B cell (primary cell): ENCODE results near the gene FAM83G.

ENCODE experiments used
- EZH2 ChIP-seq: IDR thresholded peaks from 2 replicates; pipeline ENCODE4 v1.6.1; 2012; ENCODE audit warnings: borderline replicate concordance, low read depth, mild to moderate bottlenecking, moderate library complexity, low read length; ENCODE audit not compliant: insufficient read depth, poor library complexity, severe bottlenecking
- TF ChIP-seq, protein P1 (sequence below): fragments of 200-600 bp; IDR thresholded peaks from one replicate; pipeline ENCODE4 v1.8.0; 2022; ENCODE audit warnings: antibody characterized with exemption, mild to moderate bottlenecking

DNA sequence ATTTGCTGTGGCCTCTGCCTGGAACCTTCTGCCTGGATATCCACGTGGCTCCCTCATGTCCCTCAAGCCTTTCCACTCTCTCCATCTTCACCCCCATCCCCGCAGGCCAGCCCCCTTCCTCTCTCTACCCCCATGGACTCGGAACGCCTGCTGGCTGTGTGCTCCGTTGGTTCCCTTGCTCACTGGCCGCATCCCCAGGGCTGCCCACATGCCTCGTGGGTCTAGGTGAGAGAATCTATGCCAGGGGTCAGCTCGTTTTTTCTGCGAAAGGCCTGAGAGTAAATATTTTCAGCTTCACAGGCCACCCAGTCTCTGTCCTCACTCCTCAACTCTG, 40.6 kb downstream of the FAM83G start:
- no peak for TF ChIP-seq EZH2
- TF ChIP-seq, protein P1, sequence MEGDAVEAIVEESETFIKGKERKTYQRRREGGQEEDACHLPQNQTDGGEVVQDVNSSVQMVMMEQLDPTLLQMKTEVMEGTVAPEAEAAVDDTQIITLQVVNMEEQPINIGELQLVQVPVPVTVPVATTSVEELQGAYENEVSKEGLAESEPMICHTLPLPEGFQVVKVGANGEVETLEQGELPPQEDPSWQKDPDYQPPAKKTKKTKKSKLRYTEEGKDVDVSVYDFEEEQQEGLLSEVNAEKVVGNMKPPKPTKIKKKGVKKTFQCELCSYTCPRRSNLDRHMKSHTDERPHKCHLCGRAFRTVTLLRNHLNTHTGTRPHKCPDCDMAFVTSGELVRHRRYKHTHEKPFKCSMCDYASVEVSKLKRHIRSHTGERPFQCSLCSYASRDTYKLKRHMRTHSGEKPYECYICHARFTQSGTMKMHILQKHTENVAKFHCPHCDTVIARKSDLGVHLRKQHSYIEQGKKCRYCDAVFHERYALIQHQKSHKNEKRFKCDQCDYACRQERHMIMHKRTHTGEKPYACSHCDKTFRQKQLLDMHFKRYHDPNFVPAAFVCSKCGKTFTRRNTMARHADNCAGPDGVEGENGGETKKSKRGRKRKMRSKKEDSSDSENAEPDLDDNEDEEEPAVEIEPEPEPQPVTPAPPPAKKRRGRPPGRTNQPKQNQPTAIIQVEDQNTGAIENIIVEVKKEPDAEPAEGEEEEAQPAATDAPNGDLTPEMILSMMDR: no peak
